HL-60 (cell line): ENCODE data around the gene FAM209B.

Experiments used
- CTCF ChIP-seq: IDR thresholded peaks from one replicate; pipeline ENCODE4 v1.5.1; 2011; ENCODE audit warnings: low read length, control low read depth, inconsistent platforms; ENCODE audit not compliant: insufficient read depth
- GABPA ChIP-seq: IDR thresholded peaks from 2 replicates; pipeline ENCODE4 v1.6.1; 2012; ENCODE audit warnings: low read depth
- POLR2AphosphoS5 ChIP-seq: IDR thresholded peaks from 2 replicates; pipeline ENCODE4 v1.6.1; 2012; ENCODE audit warnings: low read depth
- SPI1 ChIP-seq: IDR thresholded peaks from 2 replicates; pipeline ENCODE4 v1.6.1; 2012; ENCODE audit warnings: low read depth, mild to moderate bottlenecking, borderline replicate concordance

- TF ChIP-seq POLR2AphosphoS5 (no peak), CTCF (no peak), GABPA (no peak), SPI1 (no peak)
Measured at GRCh38 chr20:56572172-56572571, 39.1 kb downstream of the FAM209B start.
